Esophagus (tissue), 2 donors: ENCODE data around the gene FLCN. TPM values are rescaled to one million over a fixed set of nuclear protein-coding genes. Genes with fewer than 3 reads are reported as not detected.
A peak's percentile ranks its signal among the peaks of the same experiment; 100 is the strongest.

Experiments used
- H3K27ac ChIP-seq, 2 donors: one replicate each; pipeline ENCODE4 v1.5.1; 2013; ENCODE audit warnings: low read depth in 2 of 2, mild to moderate bottlenecking in 2 of 2, inconsistent platforms in 1 of 2, low read length in 1 of 2, moderate library complexity in 1 of 2
- H3K27me3 ChIP-seq, 2 donors: one replicate each; pipeline ENCODE4 v1.6.1; 2013; ENCODE audit warnings: low read length in 2 of 2, control low read depth in 1 of 2, mild to moderate bottlenecking in 1 of 2; ENCODE audit not compliant: insufficient read depth in 2 of 2, control insufficient read depth in 1 of 2
- H3K36me3 ChIP-seq, 2 donors: one replicate each; pipeline ENCODE4 v1.6.1; 2013; ENCODE audit warnings: low read length in 1 of 2; ENCODE audit not compliant: control insufficient read depth in 2 of 2, insufficient read depth in 2 of 2
- H3K4me1 ChIP-seq, 2 donors: one replicate each; pipeline ENCODE4 v1.6.1; 2013; ENCODE audit warnings: low read length in 1 of 2; ENCODE audit not compliant: control insufficient read depth in 2 of 2, insufficient read depth in 2 of 2
- H3K4me3 ChIP-seq, 2 donors: one replicate each; pipeline ENCODE4 v1.5.1; 2013; ENCODE audit warnings: low read length in 2 of 2, mild to moderate bottlenecking in 2 of 2, low read depth in 1 of 2, moderate library complexity in 1 of 2
- H3K9me3 ChIP-seq, 2 donors: one replicate each; pipeline ENCODE4 v1.6.1; 2013; ENCODE audit warnings: mild to moderate bottlenecking in 2 of 2, low read depth in 1 of 2, low read length in 1 of 2, moderate library complexity in 1 of 2; ENCODE audit not compliant: control insufficient read depth in 2 of 2, insufficient read depth in 1 of 2
- WGBS, 2 donors: extraction: QIAGEN DNeasy Blood & Tissue Kit; methylation state at CpG; one replicate each; pipeline ENCODE4 v1.1.7; 2013; 5-methylcytosine and 5-hydroxymethylcytosine counted together
- polyA plus RNA-seq, 2 donors: library from polyadenylated mRNA; stranded (reverse); fragments of 200-250 nt; gene quantifications; one replicate each; pipeline ENCODE4 v1.2.3, GENCODE V29; 2013
- donor health status: healthy with polysubstance abuse.
- donor health status: Bipolar disorder and iron deficiency.

FLCN gene
- polyA plus RNA-seq, 2 donors: 10.3 to 16.3 TPM

DNA sequence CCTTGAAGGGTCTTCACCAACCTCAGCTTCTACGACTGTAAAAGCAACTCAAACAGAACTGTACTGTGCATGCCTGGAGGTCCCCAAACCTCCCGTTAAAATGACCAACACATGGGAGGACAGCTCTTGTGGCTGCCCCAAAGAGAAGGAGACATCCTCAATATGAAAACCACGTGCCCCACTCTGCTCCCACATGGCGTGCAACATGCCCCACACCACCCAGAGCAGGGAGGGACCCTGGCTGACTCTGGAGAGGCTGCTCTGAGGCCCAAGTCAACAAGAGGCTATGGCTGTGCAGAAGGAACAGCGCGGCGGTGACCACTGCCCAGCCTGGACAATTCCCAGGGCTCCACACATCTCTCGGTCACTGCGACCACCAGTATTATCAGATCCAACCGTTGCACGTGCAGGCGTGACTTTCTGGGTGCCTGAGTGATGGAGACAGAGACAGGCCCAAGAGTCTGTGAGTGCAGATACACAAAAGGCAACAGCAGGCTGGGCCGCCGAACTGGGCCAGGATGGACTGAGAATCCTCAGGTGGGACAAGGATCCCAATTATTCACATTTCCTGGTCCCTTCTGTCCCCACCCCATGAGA lies 32.2 kb downstream of the FLCN start:
- Histone ChIP-seq H3K27me3 (no peaks in the 10 kb centered on the region), H3K9me3 (peaks cover 0 to 4% of the 10 kb centered on the region in 2 donors), H3K4me3 (peak overlapping the region in 1 of 2 donors; percentile 45), H3K36me3 (peaks cover 0 to 4% of the 10 kb centered on the region in 2 donors), H3K27ac (peak overlapping the region in 1 of 2 donors; percentile 90), H3K4me1 (peaks cover 11 to 20% of the 10 kb centered on the region in 2 donors)
- 62 to 65% methylated on average over 14 of the region's 14 CpGs for WGBS, 2 donors

DNA sequence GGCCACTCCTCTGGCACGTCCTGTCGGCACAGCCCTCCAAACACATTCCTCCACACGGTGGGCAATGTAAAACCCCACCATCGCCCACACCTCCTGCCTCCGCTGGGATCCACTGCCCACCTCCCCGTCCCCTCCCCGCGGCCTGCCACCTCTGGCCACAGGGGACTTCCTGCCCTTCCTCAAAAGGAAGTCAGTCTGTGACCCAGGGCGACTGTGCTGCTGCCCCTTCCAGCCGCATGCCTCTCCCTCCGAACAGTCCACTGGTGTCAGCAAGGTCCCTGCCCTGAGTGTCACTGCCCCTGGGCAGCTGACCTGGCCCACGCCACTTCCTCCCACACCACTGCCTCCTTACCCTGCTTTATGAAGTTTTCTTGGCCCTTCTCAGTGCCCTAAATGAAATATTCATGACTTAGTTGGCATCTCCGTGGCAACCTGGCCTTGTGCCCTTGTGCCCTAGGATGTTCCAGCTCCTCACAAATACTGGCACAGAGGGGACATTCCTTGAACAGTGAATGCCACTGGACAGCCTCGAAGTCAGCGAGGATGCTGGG lies 32.9 kb downstream of the FLCN start:
- WGBS, 2 donors: 44 to 52% methylated on average over 15 of the region's 15 CpGs
- H3K9me3 ChIP-seq: peaks cover 0 to 4% of the 10 kb centered on the region in 2 donors
- H3K27ac ChIP-seq: peak overlapping the region; percentile 29 to 90
- peaks cover 11 to 20% of the 10 kb centered on the region in 2 donors for H3K4me1 ChIP-seq
- no peaks in the 10 kb centered on the region for H3K27me3 ChIP-seq
- peaks cover 0 to 4% of the 10 kb centered on the region in 2 donors for H3K36me3 ChIP-seq
- no peak overlapping the region for H3K4me3 ChIP-seq

DNA sequence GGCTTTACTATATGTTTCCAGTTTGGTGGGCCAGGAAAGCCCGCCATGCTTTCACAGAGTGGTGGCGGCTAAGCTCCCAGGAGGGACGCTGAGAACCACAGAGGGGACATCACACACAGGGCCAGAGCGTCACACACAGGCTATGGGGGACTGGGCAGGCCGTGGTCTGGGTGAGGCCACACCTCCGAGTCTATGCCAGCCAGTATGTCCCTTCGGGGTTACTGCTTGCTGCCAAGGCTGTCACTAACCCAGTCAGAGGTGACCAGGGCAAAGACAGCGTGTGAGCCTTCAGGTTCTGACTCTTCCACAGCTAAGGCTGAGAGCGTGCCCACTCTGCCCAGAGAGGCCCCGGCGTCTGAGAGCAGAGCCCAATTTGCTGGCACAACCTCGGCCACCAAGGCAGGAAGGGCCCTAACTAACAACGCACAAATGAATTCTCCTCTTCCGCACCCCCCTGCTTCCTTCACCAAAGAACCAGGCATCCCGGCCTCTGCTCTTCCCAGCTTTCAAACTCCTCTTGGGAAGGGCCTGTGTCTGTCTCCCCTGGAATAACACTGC lies 33.7 kb downstream of the FLCN start:
- Histone ChIP-seq H3K36me3 (peaks cover 0 to 4% of the 10 kb centered on the region in 2 donors), H3K27ac (peak overlapping the region; percentile 2 to 69), H3K4me1 (peaks cover 11 to 20% of the 10 kb centered on the region in 2 donors)

DNA sequence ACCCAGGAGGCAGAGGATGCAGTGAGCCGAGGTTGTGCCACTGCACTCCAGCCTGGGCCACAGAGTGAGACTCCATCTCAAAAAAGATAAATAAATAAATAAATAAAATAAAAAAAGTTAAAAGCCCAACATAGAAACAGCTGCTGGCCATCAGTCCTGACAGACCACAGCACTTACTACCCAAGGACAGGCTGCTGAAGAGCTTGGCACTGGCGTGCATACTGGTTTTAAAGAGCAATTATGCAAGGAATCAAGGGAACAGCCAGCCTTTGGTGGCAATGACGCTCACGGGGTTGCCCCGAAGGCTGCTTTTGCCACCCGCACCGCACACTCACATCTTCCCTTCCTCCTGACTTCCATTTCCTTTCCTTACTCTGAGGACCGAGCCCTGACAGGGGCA lies 35.1 kb downstream of the FLCN start:
- peak overlapping the region in 1 of 2 donors; percentile 13 for H3K27ac ChIP-seq
- H3K9me3 ChIP-seq: peaks cover 0 to 4% of the 10 kb centered on the region in 2 donors
- peaks cover 14 to 20% of the 10 kb centered on the region in 2 donors for H3K4me1 ChIP-seq
- WGBS, 2 donors: 80 to 88% methylated on average over 8 of the region's 8 CpGs
- H3K27me3 ChIP-seq: no peaks in the 10 kb centered on the region
- H3K36me3 ChIP-seq: peaks cover 0 to 4% of the 10 kb centered on the region in 2 donors
- no peak overlapping the region for H3K4me3 ChIP-seq

More for the DNA sequence above, 33.7 kb downstream of the FLCN start:
- no peaks in the 10 kb centered on the region for H3K27me3 ChIP-seq
- peaks cover 0 to 4% of the 10 kb centered on the region in 2 donors for H3K9me3 ChIP-seq
- H3K4me3 ChIP-seq: no peak overlapping the region
- WGBS, 2 donors: 85 to 86% methylated on average over 15 of the region's 15 CpGs

DNA sequence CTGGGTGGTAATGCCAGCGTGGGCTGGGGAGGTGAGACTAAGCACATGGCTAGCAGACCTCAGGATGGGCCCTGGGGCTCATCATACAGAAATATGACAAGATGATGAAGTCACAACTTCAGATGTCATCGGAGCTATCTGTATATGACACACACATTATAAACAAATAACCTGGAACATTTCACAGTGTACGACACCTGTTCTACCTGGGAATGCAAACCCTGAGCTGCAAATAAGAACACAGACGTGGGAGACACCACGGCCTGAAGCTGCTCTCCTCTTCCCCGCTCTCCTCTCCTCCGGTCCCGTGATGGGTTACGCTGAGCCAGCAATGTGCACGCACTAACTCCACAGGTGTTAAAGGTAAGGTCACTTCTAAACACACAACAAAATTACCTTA lies 35.7 kb downstream of the FLCN start:
- H3K4me3 ChIP-seq: no peak overlapping the region
- H3K36me3 ChIP-seq: peaks cover 0 to 4% of the 10 kb centered on the region in 2 donors
- H3K27me3 ChIP-seq: no peaks in the 10 kb centered on the region
- 82 to 85% methylated on average over 10 of the region's 10 CpGs for WGBS, 2 donors
- peaks cover 10 to 17% of the 10 kb centered on the region in 2 donors for H3K4me1 ChIP-seq
- H3K27ac ChIP-seq: peak overlapping the region; percentile 42 to 69
- H3K9me3 ChIP-seq: peaks cover 0 to under 1% of the 10 kb centered on the region in 2 donors

DNA sequence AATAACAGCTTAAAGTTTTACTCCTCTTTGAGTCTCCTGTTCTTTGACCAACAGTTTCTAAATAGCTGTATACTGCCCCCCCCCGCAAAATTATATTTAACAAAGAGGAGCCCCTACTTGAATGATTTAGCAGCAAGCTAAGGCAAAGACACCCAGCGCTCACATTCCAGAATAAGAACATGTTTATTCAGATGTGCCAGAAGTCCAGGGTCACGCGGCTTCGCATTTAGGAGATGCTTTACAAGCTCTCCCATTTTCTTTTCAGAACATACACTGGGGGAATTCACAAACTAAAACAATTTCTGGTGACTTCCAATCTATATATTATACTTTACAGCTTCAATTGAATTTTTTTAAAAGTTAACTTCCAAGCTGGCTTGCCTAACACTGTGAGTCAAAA lies 36.1 kb downstream of the FLCN start:
- H3K27ac ChIP-seq: peak overlapping the region; percentile 42 to 69
- H3K4me1 ChIP-seq: peaks cover 10 to 15% of the 10 kb centered on the region in 2 donors
- H3K36me3 ChIP-seq: peaks cover 0 to 4% of the 10 kb centered on the region in 2 donors
- H3K27me3 ChIP-seq: no peaks in the 10 kb centered on the region
- 51 to 65% methylated on average over 5 of the region's 5 CpGs for WGBS, 2 donors
- no peak overlapping the region for H3K4me3 ChIP-seq
- no peaks in the 10 kb centered on the region for H3K9me3 ChIP-seq

DNA sequence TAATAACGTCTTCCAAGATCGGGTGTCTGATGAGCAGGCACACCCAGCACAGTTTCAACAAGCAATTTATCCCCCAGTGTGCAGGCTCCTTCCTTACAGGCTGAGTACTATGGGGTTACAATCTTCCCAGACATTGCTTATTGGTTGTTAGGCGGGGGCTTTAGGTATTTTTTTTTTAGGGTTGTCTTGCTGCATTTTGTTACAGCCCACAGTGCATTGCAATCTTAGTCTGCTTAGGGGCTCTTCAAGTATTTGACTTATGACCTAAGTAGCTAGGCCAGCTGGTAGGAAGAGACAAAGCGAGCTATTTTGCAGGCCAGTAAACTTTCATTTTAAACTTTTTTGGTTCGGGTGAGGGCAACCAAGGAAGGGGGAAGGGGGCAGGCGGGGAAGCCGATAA lies 36.7 kb downstream of the FLCN start:
- H3K4me3 ChIP-seq: no peak overlapping the region
- peaks cover 10% of the 10 kb centered on the region in 2 donors for H3K4me1 ChIP-seq
- H3K27ac ChIP-seq: peak overlapping the region in 1 of 2 donors; percentile 24
- H3K27me3 ChIP-seq: no peaks in the 10 kb centered on the region
- peaks cover 0 to 4% of the 10 kb centered on the region in 2 donors for H3K36me3 ChIP-seq
- WGBS, 2 donors: 73 to 74% methylated on average over 7 of the region's 7 CpGs
- H3K9me3 ChIP-seq: no peaks in the 10 kb centered on the region

DNA sequence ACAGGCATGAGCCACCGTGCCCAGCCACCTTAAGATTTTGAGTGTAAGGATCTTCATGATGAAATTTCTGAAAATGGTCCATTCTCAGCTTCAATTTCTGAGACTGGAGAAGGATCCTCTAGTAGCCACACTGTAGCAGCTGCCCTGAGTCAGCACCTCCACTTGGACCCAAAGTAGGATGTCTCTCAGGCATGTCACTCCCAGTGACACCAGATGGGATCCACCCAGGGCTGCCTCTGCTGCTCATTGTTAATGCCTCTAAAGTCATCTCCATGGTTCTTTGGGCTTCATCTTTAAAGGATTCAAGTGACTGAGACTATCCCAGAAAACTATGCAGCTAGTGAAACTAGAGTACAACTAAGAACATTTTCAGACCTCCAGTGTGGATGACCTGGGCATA lies 38.7 kb downstream of the FLCN start:
- H3K9me3 ChIP-seq: no peaks in the 10 kb centered on the region
- 95 to 100% methylated on average over 1 of the region's 1 CpG for WGBS, 2 donors
- no peak overlapping the region for H3K4me3 ChIP-seq
- peaks cover 0 to 4% of the 10 kb centered on the region in 2 donors for H3K36me3 ChIP-seq
- no peaks in the 10 kb centered on the region for H3K27me3 ChIP-seq
- H3K4me1 ChIP-seq: peaks cover 0 to 10% of the 10 kb centered on the region in 2 donors
- no peak overlapping the region for H3K27ac ChIP-seq

DNA sequence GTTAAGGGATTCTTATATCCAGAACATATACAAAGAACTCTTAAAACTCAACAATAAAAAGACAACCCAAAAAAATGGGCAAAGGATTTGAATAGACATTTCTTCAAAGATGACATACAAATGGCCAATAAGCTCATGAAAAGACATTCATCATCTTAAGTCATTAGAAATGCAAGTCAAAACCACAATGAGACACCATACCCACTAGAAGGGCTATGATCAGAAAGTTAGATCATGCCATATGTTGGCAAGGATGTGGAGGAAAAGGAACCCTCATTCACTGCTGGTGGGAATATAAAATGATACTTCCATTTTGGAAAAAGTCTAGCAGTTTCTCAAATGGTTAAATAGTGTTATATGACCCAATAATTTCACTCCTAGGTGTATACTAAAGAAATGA lies 40.2 kb downstream of the FLCN start:
- H3K9me3 ChIP-seq: no peaks in the 10 kb centered on the region
- H3K36me3 ChIP-seq: no peaks in the 10 kb centered on the region
- no peak overlapping the region for H3K27ac ChIP-seq
- H3K27me3 ChIP-seq: no peaks in the 10 kb centered on the region
- no peak overlapping the region for H3K4me3 ChIP-seq
- peaks cover 0 to 3% of the 10 kb centered on the region in 2 donors for H3K4me1 ChIP-seq
